Erythroblast (primary cell): ENCODE measurements around the gene HUS1B.

Experiments used
- DNase-seq, 2 experiments: peaks; one replicate each; lab custom pipeline; 2025; lab: John Stamatoyannopoulos, UW
- GATA1 ChIP-seq: IDR thresholded peaks from 2 replicates; pipeline ENCODE4 v1.6.1; 2011; ENCODE audit warnings: low read depth, mild to moderate bottlenecking, control low read depth, low read length, moderate library complexity
- POLR2A ChIP-seq: IDR thresholded peaks from 2 replicates; pipeline ENCODE4 v1.6.1; 2011; ENCODE audit warnings: mild to moderate bottlenecking, low read length

The HUS1B gene

GRCh38 chr6:622462-622861 is 34.4 kb downstream of the HUS1B start:
- no peak for TF ChIP-seq GATA1
- TF ChIP-seq POLR2A: no peak
- no peak for DNase-seq

- no peak for DNase-seq
- TF ChIP-seq POLR2A (no peak), GATA1 (no peak)
Observed at GRCh38 chr6:621931-622330, 35.0 kb downstream of the HUS1B start.

DNA sequence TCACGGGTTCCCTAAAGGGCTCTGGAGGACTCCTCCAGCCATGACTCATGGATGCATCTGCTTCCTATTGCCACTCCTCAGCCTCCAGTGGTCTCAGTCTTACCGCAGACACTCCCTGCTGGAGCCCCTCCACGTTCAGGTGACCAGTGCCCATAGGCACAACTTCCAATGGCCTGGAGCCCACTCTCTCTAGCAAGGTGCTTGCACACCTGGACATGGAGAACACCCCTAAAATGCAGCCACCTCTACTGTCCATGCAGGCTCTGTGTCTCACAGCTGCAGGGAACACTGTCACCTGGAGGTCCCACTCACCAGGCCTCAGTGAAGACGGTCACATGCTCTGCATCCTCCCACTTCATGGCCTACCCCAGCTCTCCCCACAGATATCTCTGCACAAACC is 36.0 kb downstream of the HUS1B start:
- no peak for TF ChIP-seq POLR2A
- TF ChIP-seq GATA1: no peak
- DNase-seq: no peak

GRCh38 chr6:620166-620565 is 36.7 kb downstream of the HUS1B start:
- no peak for DNase-seq
- TF ChIP-seq POLR2A (no peak), GATA1 (no peak)

DNA sequence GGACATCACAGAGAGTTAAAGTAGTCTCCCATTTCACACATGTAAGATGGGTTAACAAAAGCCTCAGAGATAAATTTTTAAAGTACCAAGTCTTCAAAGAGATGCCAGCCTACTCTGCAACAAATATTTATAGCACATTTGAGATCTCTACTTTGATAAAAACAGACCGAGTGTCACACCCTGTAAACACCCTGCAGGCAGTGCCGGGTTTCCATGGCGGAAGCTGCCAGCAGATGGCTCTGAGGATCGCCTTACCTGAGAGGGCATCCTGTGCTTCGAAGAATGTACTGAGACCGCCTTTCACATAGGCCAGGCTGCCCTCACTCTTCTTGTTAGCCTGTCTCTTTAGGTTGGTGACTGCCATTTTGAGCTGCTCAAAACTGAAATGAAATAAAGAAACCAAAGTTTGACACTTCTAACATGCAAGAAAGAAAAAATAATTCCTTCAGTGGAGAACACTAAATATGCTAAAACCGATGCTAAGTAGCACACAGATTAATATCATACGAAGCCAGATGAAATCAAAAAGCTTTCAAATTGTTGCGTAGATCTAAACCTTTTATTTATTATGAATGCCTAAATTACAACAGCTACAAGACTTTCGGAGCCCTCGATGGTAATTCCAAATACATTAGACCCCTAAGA is 39.3 kb downstream of the HUS1B start:
- DNase-seq: no peak

DNA sequence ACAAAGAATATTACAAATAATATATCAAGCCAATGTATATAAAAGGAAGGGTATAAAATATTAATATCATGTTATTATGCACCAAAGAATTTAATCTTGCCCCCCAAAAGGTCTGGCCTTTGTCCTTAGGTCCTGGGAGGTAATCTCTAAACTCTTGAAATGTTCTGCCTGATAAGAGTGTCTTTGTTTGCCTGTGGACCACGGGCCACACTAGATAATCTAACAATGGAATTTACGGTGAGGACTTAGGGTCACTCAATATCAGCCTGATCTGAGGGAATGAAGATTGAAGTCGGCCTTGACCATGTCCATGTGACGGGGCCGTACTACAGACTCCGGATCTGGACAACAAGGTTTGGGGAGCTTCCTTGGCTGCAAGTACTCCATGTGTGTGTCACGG is 42.9 kb downstream of the HUS1B start:
- TF ChIP-seq GATA1: no peak
- TF ChIP-seq POLR2A: no peak
- DNase-seq: peak in 1 of 2 experiments; percentile 25

More for the DNA sequence above, 39.3 kb downstream of the HUS1B start:
- TF ChIP-seq GATA1: no peak
- no peak for TF ChIP-seq POLR2A

GRCh38 chr6:611928-612327 is 45.0 kb downstream of the HUS1B start:
- no peak for DNase-seq
- no peak for TF ChIP-seq POLR2A
- no peak for TF ChIP-seq GATA1

DNA sequence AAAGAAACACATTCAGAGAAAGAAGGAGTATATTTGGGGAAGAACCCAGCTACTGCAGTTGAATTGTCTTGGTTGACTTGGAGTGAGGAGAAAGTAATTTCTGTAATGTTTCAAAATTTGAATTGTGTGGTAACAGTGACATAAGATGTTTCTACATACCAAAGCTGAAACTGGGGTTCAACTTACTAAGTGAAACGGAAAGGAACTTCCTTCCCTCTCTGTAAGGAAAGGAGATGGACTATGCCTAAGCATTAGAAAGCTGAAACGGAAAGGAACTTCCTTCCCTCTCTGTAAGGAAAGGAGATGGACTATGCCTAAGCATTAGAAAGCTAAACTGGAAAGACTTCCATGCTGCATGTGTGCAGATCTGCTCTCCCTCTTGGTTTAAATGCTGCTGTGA is 46.0 kb downstream of the HUS1B start:
- DNase-seq: no peak
- TF ChIP-seq GATA1: no peak
- no peak for TF ChIP-seq POLR2A

DNA sequence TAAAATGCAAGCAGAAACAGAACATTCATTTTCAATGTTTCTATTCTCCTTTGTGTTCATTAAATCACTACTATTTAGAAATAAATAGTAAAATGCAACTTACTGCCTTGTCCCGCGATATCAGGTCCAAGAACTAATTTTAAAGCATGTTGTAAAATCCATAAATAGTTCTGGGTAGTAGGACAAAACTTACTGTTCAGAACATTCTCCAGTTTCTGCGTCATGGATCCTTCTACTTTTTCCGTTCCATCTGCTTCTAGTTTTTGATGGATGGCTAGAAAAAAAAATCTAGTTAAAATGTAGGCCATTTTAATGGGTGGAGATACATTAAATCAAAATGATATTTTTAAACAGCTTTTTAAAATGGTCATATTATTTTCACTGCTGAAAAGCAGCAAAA is 47.0 kb downstream of the HUS1B start:
- DNase-seq: no peak
- TF ChIP-seq GATA1 (no peak), POLR2A (no peak)

DNA sequence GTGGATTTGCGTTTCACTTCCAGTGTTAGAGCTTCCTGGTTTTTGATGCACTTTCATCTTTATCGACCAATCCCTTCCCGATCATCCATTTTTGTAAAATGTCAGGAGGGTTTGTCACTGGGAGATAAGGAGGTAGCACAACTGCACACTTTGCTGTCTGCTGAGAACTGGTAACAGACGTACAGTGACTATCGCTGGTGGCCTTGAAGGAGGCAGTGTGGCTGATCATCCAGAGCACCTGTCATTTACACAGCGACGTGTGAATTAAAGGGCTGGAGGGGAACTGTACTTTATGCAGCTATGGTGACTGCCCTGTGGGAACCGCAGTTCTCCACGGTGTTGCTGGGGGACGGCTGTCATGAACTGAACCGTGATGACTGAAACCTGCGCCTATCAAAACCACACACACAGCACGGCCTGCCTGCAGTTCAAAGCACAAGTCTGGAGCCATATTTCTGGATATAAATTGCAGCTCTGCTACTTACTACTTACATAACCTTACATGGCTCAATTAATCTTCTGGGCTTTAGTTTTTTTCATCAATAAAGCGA is 50.0 kb downstream of the HUS1B start:
- DNase-seq: no peak
- TF ChIP-seq POLR2A (no peak), GATA1 (no peak)
